Measurements from ENCODE around the gene TSNAX.

TSNAX gene

DNA sequence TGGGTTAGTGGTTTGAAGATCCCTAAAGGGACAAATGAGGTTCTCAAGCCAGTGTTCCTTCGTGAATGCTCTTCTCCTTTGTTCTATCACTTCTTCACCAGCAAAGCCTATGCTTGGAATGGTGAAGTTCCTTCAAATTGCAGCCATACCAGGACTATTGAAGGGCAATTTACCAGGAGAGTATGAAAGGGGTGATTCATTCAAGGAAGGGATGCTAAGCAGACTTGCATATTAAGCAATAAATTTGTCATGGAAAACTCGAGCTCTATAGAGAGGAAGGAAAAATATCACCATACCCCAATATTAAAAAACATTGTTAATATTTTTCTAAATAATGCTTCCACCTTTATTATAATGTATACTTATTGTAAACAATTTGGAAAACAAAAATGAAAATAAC, 9.3 kb upstream of the TSNAX start:
- DNase-seq: no peak

DNA sequence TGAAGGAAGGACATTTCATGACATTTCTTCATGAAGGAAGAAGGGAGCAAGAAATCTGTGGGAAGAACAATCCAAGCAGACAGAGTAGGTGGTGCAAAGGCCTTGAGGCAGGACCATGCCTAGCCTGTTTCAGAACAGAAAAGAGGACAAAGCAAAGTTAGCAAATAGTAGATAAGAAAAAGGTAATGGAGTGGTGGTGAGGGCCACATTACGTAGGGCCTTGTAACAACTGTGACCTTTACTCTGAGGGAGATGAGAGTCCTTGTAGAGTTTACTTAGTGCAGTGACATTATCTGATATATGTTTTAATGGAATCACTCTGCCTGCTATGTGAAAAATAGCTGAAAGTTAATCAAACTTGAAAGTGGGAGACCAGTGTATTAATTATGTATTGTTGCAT, 6.4 kb upstream of the TSNAX start:
- DNase-seq: no peak

DNA sequence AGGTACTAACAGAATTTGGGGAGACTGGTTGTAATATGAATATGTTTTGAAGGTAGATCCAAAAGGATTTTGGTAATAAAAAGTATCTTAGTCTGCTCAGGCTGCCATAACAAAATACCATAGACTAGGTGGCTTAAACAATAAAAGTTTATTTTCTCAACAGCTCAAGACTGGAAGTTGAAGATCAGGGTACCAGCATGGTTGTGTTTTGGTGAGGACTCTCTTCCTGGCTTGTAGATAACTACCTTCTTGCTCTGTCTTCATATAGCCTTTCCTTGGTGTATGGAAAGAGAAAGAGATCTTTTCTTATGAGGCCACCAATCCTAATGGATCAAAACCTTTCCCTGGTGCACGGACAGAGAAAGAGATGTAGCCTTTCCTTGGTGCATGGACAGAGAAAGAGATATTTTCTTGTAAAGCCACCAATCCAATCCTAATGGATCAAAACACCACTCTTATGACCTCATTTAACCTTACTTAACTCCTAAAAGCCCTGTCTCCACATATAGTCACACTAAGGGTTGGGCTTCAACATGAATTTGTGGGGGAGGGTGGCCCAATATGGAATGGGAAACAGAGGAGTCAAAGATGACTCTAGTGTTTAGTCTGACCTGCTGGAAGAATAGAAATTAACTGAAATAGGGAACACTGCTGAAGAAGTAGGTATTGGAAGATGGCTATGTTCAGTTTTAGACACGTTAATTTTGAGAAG, 5.4 kb upstream of the TSNAX start:
- no peak for DNase-seq

DNA sequence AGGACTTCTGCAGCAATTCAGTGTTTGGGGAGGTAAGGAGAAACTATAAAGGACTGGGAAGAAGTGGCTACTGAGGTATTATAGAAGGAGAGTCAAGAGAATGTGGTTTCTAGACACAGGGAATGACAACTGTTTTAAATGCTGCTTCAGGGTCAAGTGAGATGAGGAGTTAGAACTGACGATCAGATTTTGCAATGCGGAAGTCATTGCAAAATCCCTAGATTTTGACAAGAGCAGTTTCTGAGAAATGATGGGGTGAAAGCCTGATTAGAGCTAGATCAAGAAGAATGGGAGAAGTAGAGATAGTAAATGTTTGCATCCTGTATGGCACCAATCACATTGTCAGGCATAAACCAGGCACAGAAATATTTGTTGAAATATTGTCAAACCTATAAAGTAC, 4.7 kb upstream of the TSNAX start:
- DNase-seq: no peak

DNA sequence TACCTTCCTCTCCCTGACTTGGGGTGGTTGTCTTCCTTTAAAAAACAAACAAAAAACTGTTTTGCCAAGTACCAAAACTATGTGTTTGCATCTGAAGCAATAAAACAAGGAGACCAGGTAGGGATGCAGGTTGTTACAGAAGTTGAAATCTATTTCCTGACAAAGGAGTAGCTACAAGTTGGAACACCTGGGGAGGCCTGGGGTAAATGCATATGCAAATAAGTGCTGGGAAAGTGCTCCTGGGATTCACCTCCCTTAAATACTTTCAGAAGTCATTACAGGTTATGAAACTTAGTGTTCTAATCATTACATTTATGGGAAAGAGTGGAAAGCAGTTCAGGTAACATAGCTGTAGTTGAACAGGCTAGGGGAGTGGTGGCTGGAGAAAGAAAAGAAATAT, 1.9 kb upstream of the TSNAX start:
- DNase-seq: no peak

DNA sequence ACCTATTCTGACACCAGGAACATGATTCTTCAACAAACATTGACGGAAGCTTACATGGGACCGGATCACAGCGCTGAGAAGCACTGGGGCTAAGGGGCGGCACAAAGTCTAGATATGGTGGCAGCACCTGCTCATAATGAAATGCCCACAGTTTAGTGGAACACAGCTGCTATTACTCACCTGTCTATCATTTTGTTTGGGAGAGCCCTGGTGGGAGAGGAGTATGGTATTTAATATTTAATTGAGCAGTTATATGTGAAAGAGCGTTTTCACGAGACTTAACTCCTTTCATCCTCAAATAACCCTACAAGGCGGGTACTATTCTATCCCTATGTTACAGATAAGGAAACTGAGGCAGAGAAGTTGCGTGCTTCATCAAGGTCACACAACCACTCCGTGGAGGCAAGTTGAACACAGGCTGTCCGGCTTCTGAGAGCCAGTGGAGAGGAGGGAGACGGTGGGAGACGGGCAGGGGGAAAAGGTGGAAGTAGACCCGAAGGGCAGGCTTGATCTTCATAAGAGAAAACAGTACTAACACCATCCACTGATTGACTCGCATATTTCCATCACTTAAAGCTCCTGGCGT, 790 bp upstream of the TSNAX start:
- DNase-seq: no peak

DNA sequence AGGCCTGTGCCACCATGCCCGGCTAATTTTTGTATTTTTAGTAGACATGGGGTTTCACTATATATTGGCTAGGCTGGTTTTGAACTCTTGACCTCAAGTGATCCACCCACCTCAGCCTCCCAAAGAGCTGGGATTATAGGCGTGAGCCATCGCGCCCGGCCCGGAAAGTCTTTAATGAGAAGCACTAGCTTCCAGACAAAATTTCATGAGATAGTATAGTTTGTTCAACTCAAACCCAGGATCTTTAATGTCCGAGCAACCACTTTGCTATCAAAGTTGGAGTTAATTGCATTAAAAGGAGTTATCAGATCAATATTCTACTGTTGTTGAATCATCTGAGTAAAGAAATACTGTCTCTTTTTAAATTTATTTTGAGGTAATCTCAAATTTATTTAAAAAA, 4.8 kb downstream of the TSNAX start:
- no peak for DNase-seq

DNA sequence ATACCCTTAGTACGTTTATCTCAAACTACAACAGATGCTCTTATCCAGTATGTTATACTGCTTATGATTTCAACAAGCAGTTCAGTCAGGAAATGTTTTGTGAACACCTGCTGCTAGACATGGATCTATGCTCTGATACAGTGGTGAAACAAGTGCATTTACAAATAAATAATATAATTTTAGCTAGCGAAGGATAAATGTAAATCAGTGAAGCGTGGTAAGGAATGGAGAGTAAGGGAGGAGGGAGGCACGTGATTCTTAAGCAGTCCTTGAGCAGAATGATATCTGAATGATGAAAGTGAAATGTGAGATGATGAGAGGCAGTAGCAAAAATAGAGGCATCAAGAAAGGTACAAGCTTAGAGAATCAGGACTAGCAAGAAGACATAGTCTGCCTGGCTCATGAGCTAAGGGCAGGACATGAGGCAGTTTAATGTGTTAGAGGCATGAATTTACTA, 6.3 kb downstream of the TSNAX start:
- DNase-seq: no peak

DNA sequence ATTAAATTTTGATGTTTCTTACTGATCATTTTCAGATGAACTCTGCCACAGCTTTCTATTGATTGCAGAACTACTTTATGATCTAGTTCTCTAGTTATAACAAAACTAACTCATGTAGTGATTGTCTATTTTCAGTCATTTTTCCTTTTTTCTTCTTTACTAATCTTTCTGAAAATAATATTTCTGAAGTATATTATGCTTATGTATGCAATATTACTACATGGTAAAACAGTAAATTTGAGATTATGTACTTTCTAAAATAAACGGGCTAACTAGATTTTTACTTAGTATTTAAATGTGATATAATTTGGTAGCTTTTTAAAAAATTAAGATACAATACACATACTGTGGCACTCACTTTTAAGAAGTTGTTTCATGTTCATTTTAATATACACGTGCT, 7.6 kb downstream of the TSNAX start:
- DNase-seq: no peak

DNA sequence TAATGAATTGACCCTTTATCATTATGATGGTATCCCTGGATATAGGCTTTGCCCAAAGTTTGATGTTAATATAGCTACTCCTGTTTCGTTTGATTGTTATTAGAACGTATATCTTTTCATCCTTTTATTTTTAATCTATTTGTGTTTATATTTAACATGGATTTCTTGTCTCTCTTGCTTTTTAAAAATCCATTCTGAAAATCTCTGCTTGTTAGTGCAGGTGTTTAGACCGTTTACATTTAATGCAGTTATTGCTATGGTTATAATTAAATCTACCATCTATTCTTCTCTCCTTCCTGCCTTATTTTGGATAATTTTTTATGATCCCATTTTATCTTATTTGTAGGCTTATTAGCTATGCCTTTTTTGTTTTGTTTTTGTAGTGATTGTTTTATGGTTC, 12.4 kb downstream of the TSNAX start:
- no peak for DNase-seq

DNA sequence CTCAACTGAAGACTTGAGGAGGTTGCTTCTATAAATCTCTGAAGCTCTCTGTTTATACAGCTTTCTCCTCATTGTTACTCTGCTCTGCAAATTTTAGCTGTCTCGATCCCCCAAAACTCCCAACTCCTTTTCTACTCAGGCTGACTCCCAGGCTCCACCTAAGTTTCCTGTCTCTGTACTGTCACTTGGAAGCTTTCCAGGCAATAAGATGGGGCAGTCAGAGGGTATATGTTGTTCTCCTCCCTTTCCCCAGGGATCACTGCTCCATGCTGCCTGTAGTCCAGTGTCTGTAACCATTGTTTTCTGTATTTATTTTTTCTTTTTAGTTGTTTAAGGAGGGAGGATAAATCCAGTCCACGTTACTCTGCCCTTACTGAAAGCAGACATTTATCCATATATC, 13.4 kb downstream of the TSNAX start:
- DNase-seq: no peak

DNA sequence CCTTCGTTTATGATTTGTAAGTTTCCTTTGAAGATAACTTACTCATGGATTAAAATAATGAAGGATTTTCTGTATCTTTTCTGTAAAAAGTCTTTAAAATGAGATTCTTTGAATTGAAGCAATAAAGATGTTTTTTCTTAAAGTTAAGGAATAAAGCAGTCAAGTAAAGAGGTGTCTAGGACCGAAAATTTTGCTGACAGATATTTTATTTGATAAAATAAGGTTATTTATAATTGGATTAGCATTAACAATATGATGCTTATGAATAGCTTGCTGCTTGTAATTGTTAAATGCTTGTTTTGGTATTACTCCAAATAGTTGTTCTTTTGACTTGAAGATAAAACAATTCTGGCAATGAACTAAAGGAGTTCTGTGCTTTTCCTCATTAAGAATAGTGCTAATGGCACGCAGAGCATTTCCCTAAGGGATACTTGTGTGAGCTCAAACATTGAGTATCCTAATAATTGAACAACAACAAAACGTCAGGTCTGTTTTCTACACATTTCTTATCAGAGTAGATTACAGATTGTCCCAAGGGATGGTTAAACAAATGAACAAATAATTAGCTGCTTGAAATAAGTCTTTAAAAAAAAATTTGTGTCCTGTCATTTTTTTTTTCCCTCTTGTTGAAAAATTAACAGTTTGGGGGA, 16.6 kb downstream of the TSNAX start:
- no peak for DNase-seq

DNA sequence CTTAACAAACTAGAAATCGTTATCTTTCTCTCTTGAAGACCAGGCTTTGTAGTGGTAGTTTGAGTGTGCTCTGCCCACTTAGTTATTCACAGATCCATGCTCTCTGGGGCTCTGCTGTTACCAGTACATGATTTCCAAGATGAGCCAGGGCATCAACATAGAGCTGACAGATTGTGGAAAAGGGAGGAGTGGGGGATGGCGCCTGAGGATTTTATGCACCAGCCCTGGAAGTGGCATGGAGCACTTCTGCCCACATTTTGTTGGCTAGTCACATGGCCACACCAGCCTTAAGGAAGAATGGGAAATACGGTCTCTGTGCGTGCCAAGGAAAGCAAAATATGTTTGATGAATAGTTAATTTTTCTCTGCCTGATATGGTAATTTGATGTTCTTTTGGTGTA, 18.2 kb downstream of the TSNAX start:
- DNase-seq: no peak

DNA sequence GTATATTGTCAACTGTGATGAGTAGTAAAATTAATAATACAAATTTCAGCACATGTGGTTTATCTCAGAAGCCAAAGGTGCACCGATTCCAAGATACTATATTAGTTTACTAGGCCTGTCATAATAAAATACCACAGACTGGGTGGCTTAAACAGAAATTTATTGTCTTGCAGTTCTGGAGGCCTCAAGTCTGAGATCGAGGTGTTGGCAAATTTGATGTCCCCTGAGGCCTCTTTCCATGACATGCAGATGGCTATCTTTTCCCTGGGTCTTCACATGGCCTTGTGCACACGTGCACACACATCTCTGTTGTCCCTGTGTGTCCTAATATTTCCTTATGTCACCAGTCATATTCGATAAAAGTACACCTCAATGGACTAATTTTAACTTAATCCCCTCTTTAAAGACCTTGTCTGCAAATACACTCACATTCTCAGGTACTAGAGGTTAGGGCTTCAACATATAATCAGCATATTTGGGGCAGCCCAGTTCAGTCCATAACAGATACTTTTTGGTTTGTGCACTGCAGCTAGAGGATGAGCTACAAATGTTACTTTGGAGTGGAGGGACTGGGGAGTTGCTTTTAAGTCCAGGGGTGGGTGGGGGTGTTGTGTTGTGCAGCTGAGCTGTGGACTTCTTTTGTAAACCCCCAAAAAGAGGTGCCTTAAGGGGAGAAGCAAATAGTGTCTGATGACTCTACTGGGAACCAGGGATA, 21.4 kb downstream of the TSNAX start:
- DNase-seq: no peak

DNA sequence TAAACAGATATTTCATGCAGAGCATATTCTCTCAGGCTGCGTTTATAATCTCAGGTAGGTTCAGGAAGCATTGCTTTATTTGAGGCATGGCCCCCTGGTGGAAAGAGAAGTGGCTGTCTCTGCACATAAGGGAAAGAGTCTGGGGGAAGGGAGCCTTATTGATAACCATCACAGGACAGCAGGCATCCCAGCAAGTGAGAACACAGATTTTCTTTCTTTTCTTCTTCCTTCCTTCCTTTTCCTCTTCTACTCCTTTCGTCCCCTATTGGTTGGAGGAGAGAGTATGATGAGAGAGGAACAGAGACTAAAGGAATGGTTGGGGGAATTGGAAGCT, 21.9 kb downstream of the TSNAX start:
- no peak for DNase-seq

DNA sequence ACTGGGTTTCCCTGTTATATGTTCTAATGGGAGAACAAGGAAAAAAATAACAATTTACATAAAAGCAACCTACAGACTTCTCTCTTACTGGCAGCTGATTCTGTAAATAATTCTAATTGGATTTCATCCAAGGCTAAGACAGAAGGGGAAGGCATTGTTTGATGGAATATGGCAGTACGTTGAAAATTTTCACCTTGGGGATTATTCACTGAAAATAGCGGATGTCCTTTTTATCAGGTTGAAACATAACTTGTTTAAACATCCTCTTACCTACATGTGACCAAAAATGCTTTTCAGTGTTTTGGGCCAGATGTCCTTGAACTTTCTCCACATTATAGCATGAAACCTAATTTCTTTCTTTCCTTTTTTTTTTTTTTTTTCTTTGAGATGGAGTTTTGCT, 24.9 kb downstream of the TSNAX start:
- DNase-seq: no peak

DNA sequence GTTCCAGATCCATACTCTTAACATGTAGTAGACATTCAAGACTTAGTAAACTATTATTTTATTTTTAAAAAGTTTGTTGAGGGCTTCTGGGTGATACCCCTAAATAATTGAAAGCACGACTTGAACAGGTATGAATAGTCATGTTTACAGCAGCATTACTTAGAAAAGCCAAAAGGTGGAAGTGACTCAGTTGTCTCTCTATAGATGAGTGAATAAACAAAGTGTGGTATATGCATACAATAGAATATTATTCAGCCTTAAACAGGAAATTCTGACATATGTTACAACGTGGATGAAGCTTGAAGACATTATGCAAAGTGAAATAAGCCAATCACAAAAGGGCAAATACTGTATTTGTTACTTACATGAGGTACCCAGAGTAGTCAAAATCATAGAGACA, 26.5 kb downstream of the TSNAX start:
- DNase-seq: no peak

DNA sequence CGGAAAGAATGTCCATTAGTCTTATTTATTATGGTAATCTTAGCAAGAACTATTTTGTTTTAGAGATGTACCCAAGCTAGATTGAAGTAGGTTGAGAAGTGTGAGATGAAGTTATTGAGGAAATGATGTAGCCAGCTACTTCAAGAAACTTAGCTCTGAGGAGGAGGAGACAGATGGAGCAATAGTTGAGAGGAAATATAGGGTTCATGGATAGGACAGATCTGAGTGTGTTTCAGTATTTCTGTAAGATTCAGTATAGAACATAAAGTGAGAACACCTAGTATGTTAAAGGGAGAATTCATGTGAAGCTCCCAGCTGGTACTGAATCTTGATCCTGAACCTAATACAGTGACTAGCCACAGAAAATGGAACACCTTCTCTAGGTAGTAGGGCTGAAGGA, 28.9 kb downstream of the TSNAX start:
- DNase-seq: no peak

DNA sequence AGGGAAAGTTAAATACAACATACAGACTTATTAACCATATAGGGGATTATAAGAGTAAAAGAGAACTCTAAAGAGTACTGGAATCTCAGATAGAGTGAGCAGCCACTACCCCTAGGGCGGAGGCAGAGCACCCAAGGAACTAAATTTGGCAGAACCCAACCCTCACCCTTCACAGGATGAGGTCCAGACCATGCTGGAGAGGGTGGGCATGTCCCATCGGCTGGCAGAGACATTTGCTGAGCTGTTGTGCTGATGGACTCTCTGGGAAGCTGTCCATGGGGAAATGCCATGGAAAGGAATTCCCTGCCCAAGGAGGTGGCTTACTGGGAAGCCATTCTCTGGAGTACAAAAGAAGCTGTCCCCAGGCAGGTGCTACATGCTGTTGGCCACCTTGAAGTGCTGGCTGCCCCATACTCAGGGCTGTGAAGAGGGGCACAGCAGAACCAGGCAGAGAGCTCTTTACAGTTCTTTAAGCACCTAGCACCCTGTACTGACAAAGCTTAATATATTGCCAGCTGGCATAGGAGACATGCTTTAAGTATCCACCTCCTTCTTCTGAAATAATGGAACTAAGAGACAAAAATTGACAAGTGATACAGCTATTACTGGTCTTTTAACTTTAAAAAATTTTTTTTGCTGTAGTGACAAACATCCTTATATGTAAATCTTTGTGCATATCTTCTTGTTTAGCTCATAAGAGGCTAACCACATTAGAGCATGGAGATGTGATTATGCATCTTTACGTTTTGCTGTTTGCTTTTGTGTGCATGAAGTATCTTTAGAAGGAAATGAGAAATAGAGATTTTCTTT, 29.6 kb downstream of the TSNAX start:
- no peak for DNase-seq

DNA sequence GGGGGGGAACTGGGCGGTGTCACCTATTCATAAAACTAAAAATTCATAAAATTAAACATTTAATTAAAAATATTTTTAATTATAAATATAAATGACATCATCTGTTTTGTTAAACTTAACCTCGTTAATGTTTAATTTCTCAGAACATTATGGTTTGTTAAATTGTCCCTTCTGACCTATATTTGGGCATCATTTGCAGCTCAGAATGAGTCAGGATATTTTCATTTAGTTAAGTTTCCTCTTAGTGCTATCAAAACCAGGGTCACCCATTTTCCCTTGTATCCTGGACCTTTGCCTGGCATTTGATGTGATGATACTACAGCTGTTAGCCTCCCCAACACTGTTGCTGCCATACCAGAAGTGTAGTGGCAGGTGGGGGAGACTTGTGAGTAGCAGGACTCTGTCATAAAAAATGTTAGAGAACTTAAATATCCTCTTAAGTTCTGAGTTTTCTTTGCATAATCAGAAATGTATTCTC, 30.3 kb downstream of the TSNAX start:
- no peak for DNase-seq

DNA sequence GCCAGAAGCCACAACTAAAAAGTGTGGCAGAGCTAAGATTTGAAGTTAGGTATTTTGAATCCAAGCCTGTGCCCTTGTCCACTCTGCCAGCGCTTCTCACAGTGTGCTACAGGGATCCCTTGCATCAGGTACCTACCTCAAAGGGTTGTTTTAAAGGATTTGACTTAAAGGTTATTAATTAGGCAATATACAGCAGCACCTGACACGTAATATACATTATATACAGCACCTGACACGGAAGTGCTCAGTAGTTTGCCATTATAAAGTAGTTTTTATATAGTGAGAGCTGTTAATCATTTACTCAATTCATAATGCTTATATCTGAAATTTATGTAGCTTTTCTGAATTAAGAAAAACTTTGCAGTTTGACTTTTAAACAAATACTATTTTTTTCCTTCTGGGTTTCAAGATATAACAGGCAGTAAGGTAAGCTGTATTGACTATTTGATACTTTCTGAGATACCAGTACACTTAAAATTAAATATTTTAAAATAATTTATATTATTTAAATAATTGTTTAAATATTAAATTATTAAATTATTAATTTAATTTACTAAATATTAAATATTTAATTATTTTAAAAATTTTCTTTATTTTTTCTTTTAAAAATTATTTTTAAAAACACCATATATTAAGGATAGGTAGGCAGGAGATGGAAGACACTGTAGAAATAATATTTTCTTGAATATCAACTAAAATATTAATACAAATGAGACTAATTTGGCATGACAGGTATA, 33.3 kb downstream of the TSNAX start:
- DNase-seq: no peak

DNA sequence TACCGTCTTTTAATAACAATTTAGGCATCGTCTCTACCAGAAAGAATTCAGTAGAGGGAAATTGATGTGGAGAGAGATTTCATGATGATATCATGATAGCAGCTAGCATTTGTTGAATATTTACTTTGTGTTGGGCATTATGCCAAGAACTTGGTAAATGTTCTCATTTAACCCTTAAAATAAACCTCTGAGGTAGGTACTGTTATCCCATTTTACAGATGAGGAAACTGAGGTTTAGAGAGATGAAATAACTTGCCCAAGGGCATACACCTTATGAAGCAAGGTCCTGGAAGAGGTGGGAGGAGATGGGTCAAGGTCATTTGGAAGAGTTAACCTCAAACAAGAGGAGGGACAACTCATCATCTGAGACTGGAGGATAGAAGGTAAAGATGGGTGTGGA, 34.8 kb downstream of the TSNAX start:
- no peak for DNase-seq

Data from right hindlimb (tissue), 1 donor.